Activated CD8-positive, alpha-beta memory T cell treated with anti-CD3 and anti-CD28 coated beads, Interleukin-2, amount 50 U/mL, for 1 hour (primary cell): ENCODE measurements around the gene NCAPH2.
"Not testable (repeated sequence)": the region's sequence is repeated elsewhere in the genome, so short reads cannot be mapped to it uniquely, and the experiment has no call there.

Experiments used
- DNase-seq: peaks from one replicate; pipeline ENCODE4 v3.0.0-alpha.2; 2020; ENCODE audit errors: extremely low read depth

The NCAPH2 gene

GRCh38 chr22:50530877-50531545, 23.0 kb downstream of the NCAPH2 start:
- DNase-seq, result no peak

GRCh38 chr22:50531546-50531961, 23.5 kb downstream of the NCAPH2 start:
- DNase-seq, result no peak

- no peak for DNase-seq
Observed at GRCh38 chr22:50531962-50532674, 24.1 kb downstream of the NCAPH2 start.

GRCh38 chr22:50532824-50533796, 25.1 kb downstream of the NCAPH2 start:
- DNase-seq, result no peak

GRCh38 chr22:50533856-50534711, 26.1 kb downstream of the NCAPH2 start:
- DNase-seq, result not testable (repeated sequence)

GRCh38 chr22:50535113-50535512, 27.1 kb downstream of the NCAPH2 start:
- no peak for DNase-seq

- no peak for DNase-seq
Observed at GRCh38 chr22:50536226-50536625, 28.2 kb downstream of the NCAPH2 start.

- DNase-seq, result no peak
Observed at GRCh38 chr22:50537765-50538164, 29.7 kb downstream of the NCAPH2 start.

- no peak for DNase-seq
Observed at GRCh38 chr22:50540381-50540780, 32.4 kb downstream of the NCAPH2 start.

- DNase-seq, result not testable (repeated sequence)
Observed at GRCh38 chr22:50541667-50542026, 33.6 kb downstream of the NCAPH2 start.

- no peak for DNase-seq
Observed at GRCh38 chr22:50542416-50542927, 34.4 kb downstream of the NCAPH2 start.

- DNase-seq, result no peak
Observed at GRCh38 chr22:50544078-50544745, 36.2 kb downstream of the NCAPH2 start.

- DNase-seq, result no peak
Observed at GRCh38 chr22:50544746-50545253, 36.8 kb downstream of the NCAPH2 start.

- no peak for DNase-seq
Observed at GRCh38 chr22:50545522-50546325, 37.7 kb downstream of the NCAPH2 start, which contains the start of gene KLHDC7B. KLHDC7B (plus strand) TSS chr22:50545899; CDS start chr22:50546244, 345 bp downstream.

GRCh38 chr22:50546326-50547262, 38.6 kb downstream of the NCAPH2 start:
- DNase-seq, result no peak

- no peak for DNase-seq
Observed at GRCh38 chr22:50547263-50547985, 39.4 kb downstream of the NCAPH2 start.
